Endometrial microvascular endothelial cells (primary cell): ENCODE data around the gene UBE2L3. TPM values are rescaled to one million over a fixed set of nuclear protein-coding genes. Genes with fewer than 3 reads are reported as not detected.

ENCODE experiments used
- in situ Hi-C: cut with HindIII; loops from 2 replicates; pipeline ENCODE4 v1.10.0; 2017; ENCODE audit warnings: low sequenced_read_pairs, low pct_unique_long_range_greater_than_20kb; ENCODE audit errors: inconsistent ontology term
- total RNA-seq: library from RNA; depleted of rRNA; stranded (reverse); fragments of >200 nt; gene quantifications from one replicate; pipeline ENCODE4 v1.2.3, GENCODE V29; 2015; ENCODE audit errors: inconsistent ontology term

UBE2L3 gene
- total RNA-seq, 1 donor from 2014 or later: 56.3 TPM

- in situ Hi-C loops: no loop called here
Observed at GRCh38 chr22:21657360-21658032, 90.0 kb downstream of the UBE2L3 start.

DNA sequence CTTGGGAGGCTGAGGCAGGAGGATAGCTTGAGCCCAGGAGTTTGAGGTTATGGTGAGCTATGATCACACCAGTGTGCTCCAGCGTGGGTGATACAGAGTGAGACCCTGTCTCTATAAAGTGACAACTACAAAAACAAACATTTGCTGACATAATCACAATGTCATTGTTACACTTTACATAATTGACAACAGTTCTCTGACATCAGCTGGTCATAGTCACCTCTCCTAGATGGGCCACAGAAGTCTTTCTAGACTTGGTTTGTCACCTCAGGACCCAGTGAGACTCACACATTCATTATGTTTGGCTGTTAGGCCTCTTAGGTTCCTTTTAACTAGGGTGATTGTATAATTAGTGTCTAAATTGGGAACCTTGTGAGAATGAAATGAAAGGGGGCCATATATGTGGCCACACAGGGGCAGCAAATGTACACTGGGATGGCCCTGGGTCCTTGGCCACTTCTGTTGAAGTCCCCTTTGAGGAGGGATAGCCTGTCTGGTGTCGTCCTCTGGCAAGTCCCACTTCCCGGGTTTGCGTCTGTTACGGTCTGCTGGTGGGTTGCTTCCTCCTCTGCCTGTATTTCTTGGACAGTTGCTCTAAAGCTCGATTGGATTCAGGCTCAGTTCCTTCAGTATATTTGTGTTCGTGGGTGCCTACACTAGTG is 92.5 kb downstream of the UBE2L3 start:
- in situ Hi-C loops: no loop called here

DNA sequence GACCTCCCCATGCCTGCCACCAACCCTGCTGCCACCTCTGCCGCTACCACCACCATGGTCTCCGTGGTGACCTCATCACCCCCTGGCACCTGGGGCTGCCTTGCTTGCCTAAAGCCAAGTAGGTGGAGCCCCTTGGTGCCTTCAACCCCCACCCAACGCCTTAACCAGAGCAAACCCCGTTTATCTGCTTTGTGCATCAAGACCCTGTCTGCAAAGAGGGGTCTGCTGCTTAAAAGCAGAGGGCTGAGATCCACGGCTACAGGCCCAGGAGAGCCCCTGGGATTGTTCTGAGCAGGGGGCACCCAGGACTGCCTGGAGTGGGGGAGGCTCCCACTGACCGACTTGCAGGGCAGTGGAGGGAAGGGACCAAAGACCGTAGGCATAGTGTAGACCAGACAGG is 93.4 kb downstream of the UBE2L3 start:
- in situ Hi-C loops: no loop called here

DNA sequence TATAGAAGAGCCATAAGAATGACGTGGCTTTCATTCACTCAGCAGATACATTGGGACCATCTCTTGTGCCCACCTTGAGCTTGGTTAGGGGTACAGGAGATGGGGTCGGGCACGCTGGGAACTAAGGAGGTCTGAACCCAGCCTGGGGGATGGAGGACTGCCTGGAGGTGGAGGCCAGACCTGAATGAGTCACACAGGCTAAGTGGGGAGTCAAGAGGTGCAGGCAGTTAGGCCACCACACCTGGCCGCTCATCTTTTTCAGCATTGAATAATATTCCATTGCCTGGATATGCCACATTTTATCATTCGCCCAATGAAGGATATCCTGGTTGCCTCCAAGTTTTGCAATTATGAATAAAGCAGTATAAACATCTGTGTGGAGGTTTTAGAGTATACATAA is 94.5 kb downstream of the UBE2L3 start:
- in situ Hi-C loops: no loop called here

DNA sequence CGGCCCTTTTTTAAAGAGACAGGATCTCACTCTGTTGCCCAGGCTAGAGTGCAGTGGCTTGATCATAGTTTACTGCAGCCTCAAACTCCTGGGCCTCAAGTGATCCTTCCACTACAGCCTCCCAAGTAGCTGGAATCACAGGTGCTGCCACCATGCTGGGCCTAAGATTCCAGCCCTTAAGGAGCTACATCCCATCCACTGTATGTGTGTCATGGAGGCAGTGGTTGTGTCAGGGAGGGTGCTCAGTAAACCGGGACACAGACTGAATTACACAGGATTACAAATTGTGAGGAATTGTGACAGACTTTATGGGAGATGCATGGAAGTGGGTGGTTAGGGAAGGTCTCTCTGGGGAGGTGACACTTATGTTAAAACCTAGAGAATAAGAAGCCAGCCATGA is 96.2 kb downstream of the UBE2L3 start:
- in situ Hi-C loops: no loop called here

GRCh38 chr22:21665047-21665851 is 97.7 kb downstream of the UBE2L3 start:
- in situ Hi-C loops: no loop called here

GRCh38 chr22:21666786-21667185 is 99.3 kb downstream of the UBE2L3 start:
- in situ Hi-C loops: no loop called here

GRCh38 chr22:21669026-21669425 is 101.5 kb downstream of the UBE2L3 start:
- in situ Hi-C loops: no loop called here

- in situ Hi-C loops: no loop called here
Observed at GRCh38 chr22:21672107-21672629, 104.7 kb downstream of the UBE2L3 start.

Other genes with a start within 250 kb of the UBE2L3 start
- not detected for gene RIMBP3B, start 184.0 kb upstream of the UBE2L3 start, total RNA-seq
- gene HIC2, start 150.3 kb upstream of the UBE2L3 start, total RNA-seq: 2.1 TPM
- 1.4 TPM for gene TMEM191C, start 100.3 kb upstream of the UBE2L3 start, total RNA-seq
- gene RIMBP3C, start 16.3 kb upstream of the UBE2L3 start, total RNA-seq: not detected
- 75.8 TPM for gene YDJC, start 62.3 kb downstream of the UBE2L3 start, total RNA-seq
- not detected for gene CCDC116, start 65.0 kb downstream of the UBE2L3 start, total RNA-seq
- gene SDF2L1, start 74.6 kb downstream of the UBE2L3 start, total RNA-seq: 57.4 TPM
- gene PPIL2, start 98.3 kb downstream of the UBE2L3 start, total RNA-seq: 33.8 TPM
- gene YPEL1, start 168.1 kb downstream of the UBE2L3 start, total RNA-seq: 0.93 TPM